ENCODE results near the gene RPP38. TPM values are rescaled to one million over a fixed set of nuclear protein-coding genes. Genes with fewer than 3 reads are reported as not detected.
A peak's percentile ranks its signal among the peaks of the same experiment; 100 is the strongest.

The RPP38 gene
- total and polyA plus RNA-seq, 2 of the 13 experiments (the other 11 are each of a cell fraction or from before 2014, with no cell fraction given): 11.7 to 16.4 TPM

DNA sequence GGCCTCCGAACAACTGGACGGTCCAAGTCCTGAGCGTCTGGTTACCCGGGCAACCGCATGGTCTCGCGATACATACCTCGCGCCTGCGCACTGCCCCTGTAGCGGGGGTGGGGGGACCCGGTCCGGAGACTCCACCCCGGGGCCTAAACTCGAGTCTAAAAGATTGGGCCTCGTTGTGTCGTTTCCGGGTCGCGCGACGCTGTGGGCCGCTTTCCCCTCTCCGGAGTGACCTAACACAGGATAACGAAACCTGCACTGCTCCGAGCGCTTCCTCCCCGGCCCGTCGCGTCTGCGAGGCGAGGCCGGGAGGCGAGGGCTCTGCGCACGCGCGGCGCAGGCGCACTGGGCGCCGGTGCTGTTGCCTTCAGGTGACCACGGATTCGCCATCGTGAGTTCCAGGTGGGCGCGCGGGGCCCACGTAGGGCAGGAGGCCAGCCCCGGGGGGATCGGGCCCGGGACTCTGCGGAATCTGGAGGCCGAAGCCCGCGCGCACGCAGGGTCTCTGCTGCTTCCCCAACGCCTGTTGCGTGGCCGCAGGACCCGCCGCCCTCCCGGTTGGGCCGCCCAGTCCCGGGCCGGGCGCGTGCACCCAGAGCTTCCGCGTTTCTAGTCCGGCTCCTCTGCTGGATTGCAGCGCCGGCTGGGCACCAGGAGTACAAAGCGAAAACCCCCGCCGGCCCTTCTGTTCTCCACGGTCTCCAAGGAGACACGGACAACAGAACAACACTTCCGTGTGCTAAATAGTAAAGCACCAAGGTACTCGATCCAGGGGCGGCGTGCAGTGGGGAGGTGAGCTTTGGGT is at the start of gene RPP38 (continued):
- TF ChIP-seq, protein P1, sequence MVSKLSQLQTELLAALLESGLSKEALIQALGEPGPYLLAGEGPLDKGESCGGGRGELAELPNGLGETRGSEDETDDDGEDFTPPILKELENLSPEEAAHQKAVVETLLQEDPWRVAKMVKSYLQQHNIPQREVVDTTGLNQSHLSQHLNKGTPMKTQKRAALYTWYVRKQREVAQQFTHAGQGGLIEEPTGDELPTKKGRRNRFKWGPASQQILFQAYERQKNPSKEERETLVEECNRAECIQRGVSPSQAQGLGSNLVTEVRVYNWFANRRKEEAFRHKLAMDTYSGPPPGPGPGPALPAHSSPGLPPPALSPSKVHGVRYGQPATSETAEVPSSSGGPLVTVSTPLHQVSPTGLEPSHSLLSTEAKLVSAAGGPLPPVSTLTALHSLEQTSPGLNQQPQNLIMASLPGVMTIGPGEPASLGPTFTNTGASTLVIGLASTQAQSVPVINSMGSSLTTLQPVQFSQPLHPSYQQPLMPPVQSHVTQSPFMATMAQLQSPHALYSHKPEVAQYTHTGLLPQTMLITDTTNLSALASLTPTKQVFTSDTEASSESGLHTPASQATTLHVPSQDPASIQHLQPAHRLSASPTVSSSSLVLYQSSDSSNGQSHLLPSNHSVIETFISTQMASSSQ (IDR thresholded peaks at IDR 0.05; ENCODE audit: low read depth): no peak
- TF ChIP-seq, protein P1 (CRISPR knock-in tag; IDR thresholded peaks at IDR 0.05; ENCODE audit: borderline replicate concordance): peak; percentile 74
- TF ChIP-seq, protein P2, sequence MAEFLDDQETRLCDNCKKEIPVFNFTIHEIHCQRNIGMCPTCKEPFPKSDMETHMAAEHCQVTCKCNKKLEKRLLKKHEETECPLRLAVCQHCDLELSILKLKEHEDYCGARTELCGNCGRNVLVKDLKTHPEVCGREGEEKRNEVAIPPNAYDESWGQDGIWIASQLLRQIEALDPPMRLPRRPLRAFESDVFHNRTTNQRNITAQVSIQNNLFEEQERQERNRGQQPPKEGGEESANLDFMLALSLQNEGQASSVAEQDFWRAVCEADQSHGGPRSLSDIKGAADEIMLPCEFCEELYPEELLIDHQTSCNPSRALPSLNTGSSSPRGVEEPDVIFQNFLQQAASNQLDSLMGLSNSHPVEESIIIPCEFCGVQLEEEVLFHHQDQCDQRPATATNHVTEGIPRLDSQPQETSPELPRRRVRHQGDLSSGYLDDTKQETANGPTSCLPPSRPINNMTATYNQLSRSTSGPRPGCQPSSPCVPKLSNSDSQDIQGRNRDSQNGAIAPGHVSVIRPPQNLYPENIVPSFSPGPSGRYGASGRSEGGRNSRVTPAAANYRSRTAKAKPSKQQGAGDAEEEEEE (CRISPR knock-in tag; IDR thresholded peaks at IDR 0.05; ENCODE audit: borderline replicate concordance): no peak
- TF ChIP-seq, protein P3, sequence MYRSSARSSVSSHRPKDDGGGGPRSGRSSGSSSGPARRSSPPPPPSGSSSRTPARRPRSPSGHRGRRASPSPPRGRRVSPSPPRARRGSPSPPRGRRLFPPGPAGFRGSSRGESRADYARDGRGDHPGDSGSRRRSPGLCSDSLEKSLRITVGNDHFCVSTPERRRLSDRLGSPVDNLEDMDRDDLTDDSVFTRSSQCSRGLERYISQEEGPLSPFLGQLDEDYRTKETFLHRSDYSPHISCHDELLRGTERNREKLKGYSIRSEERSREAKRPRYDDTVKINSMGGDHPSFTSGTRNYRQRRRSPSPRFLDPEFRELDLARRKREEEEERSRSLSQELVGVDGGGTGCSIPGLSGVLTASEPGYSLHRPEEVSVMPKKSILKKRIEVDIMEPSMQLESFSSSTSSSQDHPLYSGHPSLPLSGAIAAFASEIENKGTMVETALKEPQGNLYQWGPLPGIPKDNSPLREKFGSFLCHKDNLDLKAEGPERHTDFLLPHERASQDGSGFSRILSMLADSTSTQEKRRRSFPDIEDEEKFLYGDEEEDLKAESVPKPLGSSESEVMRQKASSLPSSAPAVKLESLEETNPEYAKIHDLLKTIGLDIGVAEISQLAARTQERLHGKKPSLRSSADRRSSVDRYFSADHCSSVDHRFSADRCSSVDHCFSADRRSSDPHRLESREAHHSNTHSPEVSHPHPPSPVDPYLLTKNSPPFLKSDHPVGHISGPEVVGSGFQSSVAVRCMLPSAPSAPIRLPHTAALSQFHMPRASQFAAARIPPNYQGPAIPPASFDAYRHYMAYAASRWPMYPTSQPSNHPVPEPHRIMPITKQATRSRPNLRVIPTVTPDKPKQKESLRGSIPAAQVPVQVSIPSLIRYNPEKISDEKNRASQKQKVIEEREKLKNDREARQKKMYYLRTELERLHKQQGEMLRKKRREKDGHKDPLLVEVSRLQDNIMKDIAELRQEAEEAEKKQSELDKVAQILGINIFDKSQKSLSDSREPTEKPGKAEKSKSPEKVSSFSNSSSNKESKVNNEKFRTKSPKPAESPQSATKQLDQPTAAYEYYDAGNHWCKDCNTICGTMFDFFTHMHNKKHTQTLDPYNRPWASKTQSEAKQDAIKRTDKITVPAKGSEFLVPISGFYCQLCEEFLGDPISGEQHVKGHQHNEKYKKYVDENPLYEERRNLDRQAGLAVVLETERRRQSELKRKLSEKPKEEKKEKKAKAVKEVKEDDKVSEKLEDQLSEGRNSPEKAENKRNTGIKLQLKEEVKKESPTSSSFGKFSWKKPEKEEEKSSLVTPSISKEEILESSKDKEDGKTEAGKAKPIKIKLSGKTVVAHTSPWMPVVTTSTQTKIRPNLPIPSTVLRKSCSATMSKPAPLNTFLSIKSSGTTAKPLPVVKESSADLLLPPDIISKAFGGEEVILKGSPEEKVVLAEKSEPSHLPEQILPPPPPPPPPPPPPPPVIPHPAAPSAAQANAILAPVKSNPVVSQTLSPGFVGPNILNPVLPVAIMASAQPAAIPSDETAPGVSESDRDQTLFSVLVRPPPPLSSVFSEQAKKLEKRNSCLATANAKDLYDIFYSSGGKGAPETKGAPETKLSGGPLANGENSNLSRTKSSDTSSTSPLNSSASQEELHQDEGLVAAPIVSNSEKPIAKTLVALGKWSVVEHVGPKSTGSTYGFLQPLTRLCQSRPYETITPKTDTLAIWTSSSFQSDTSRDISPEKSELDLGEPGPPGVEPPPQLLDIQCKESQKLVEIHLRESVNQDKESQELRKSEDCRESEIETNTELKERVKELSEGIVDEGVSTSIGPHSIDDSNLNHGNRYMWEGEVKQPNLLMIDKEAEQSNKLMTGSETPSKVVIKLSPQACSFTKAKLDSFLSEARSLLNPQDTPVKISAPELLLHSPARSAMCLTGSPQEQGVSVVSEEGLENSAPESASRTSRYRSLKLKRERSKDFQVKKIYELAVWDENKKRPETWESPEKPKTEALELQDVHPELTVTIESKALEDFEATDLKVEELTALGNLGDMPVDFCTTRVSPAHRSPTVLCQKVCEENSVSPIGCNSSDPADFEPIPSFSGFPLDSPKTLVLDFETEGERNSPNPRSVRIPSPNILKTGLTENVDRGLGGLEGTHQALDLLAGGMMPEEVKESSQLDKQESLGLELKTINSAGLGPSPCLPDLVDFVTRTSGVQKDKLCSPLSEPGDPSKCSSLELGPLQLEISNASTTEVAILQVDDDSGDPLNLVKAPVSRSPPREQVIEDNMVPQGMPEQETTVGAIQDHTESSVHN (CRISPR knock-in tag; IDR thresholded peaks at IDR 0.05): no peak
- TF ChIP-seq KAT2B (IDR thresholded peaks at IDR 0.05; ENCODE audit: borderline replicate concordance, low read depth, low read length) (no peak), FOXC1 (CRISPR knock-in tag; IDR thresholded peaks at IDR 0.05; ENCODE audit: borderline replicate concordance) (peak; percentile 79; the same call in 1 of the 2 replicates), GATA4 (IDR thresholded peaks at IDR 0.05; ENCODE audit: borderline replicate concordance, low read depth) (no peak; the same call in 1 of the 2 replicates), POLR2A (IDR thresholded peaks at IDR 0.05; ENCODE audit: insufficient read depth in 1 of 2, low read depth in 2 of 2, low read length in 2 of 2) (peak; percentile 66 to 95), ASH2L (IDR thresholded peaks at IDR 0.05; ENCODE audit: insufficient read length, low read depth, low read length) (peak; percentile 93)
- TF ChIP-seq, protein P4, sequence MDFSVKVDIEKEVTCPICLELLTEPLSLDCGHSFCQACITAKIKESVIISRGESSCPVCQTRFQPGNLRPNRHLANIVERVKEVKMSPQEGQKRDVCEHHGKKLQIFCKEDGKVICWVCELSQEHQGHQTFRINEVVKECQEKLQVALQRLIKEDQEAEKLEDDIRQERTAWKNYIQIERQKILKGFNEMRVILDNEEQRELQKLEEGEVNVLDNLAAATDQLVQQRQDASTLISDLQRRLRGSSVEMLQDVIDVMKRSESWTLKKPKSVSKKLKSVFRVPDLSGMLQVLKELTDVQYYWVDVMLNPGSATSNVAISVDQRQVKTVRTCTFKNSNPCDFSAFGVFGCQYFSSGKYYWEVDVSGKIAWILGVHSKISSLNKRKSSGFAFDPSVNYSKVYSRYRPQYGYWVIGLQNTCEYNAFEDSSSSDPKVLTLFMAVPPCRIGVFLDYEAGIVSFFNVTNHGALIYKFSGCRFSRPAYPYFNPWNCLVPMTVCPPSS (IDR thresholded peaks at IDR 0.05): no peak
- TF ChIP-seq, protein P5, sequence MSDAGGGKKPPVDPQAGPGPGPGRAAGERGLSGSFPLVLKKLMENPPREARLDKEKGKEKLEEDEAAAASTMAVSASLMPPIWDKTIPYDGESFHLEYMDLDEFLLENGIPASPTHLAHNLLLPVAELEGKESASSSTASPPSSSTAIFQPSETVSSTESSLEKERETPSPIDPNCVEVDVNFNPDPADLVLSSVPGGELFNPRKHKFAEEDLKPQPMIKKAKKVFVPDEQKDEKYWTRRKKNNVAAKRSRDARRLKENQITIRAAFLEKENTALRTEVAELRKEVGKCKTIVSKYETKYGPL (CRISPR knock-in tag; IDR thresholded peaks at IDR 0.05): peak; percentile 45; the same call in 1 of the 2 replicates
